H1 (cell line): Measurements from ENCODE around the gene USP36. TPM values are rescaled to one million over a fixed set of nuclear protein-coding genes. Genes with fewer than 3 reads are reported as not detected.

Experiments
- CTCF ChIA-PET: fragments of 300-600 bp; sonication (Branson Sonifier 250); formaldehyde crosslinking; loops from one replicate; lab custom pipeline; 2021; ENCODE audit not compliant: partially characterized antibody; lab: Charles Lee
- POLR2A ChIA-PET: fragments of 300-600 bp; sonication (Branson Sonifier 250); formaldehyde crosslinking; loops from one replicate; lab custom pipeline; 2021; ENCODE audit warnings: inconsistent platforms; ENCODE audit not compliant: partially characterized antibody; lab: Charles Lee
- DNase-seq, 2 experiments: peaks; one replicate each; pipeline versions ENCODE4 v3.0.0 to v3.0.0-alpha.2; 2010 to 2022; ENCODE audit warnings: low spot score in 2 of 2, low read depth in 1 of 2, mixed read lengths in 1 of 2
- FAIRE-seq: peaks from 2 replicates; lab custom pipeline; 2011; peaks lifted over from hg19 to GRCh38; lab: Jason Lieb, UNC
- H2AFZ ChIP-seq: 2 replicates; pipeline ENCODE4 v1.8.1; 2012; ENCODE audit warnings: low read length, inconsistent platforms
- H2AK5ac ChIP-seq: 2 replicates; pipeline ENCODE4 v1.6.1; 2013; ENCODE audit warnings: low read depth, low read length
- H2BK120ac ChIP-seq: replicated peaks from 2 replicates; pipeline ENCODE3; 2013; ENCODE audit warnings: low read depth, low read length, inconsistent platforms
- H2BK12ac ChIP-seq: 2 replicates; pipeline ENCODE4 v1.6.1; 2013; ENCODE audit warnings: low read depth, low read length
- H2BK15ac ChIP-seq: 2 replicates; pipeline ENCODE4 v1.6.1; 2013; ENCODE audit warnings: low read length
- H2BK20ac ChIP-seq: 2 replicates; pipeline ENCODE4 v1.6.1; 2013; ENCODE audit warnings: low read length
- H2BK5ac ChIP-seq: 2 replicates; pipeline ENCODE4 v1.6.1; 2013; ENCODE audit warnings: low read depth, low read length
- H3K14ac ChIP-seq: 2 replicates; pipeline ENCODE4 v1.6.1; 2013; ENCODE audit warnings: inconsistent platforms; ENCODE audit not compliant: insufficient read length
- H3K18ac ChIP-seq: 2 replicates; pipeline ENCODE4 v1.6.1; 2013; ENCODE audit warnings: low read length; ENCODE audit errors: extremely low read depth
- H3K23ac ChIP-seq: 2 replicates; pipeline ENCODE4 v1.6.1; 2013; ENCODE audit warnings: inconsistent platforms; ENCODE audit not compliant: insufficient read length
- H3K23me2 ChIP-seq: 2 replicates; pipeline ENCODE4 v1.6.1; 2013; ENCODE audit warnings: low read depth, low read length
- H3K27ac ChIP-seq: 2 replicates; pipeline ENCODE4 v1.6.1; 2011; ENCODE audit warnings: low read depth, low read length, inconsistent platforms
- H3K27me3 ChIP-seq, 4 experiments: replicated peaks in 1 of 4; 1 replicate in 1 of 4; 2 replicates in 3 of 4; pipeline versions ENCODE4 v1.6.1 to v1.8.1; 2011 to 2013; ENCODE audit warnings: low read length in 3 of 4, mild to moderate bottlenecking in 3 of 4, inconsistent platforms in 2 of 4, mixed read lengths in 2 of 4, moderate library complexity in 1 of 4; ENCODE audit not compliant: control insufficient read depth in 3 of 4, insufficient read depth in 3 of 4; ENCODE audit errors: extremely low read depth in 1 of 4
- H3K36me3 ChIP-seq, 4 experiments: 2 replicates each; pipeline versions ENCODE4 v1.6.1 to v1.8.1; 2011 to 2013; ENCODE audit warnings: mild to moderate bottlenecking in 4 of 4, low read length in 3 of 4, moderate library complexity in 2 of 4, control low read depth in 1 of 4, inconsistent platforms in 1 of 4; ENCODE audit not compliant: insufficient read depth in 4 of 4, control insufficient read depth in 2 of 4
- H3K4ac ChIP-seq: replicated peaks from 2 replicates; pipeline ENCODE3; 2013; ENCODE audit warnings: low read length, low read depth, mixed read lengths, inconsistent platforms; ENCODE audit not compliant: insufficient read length
- H3K4me1 ChIP-seq, 4 experiments: replicated peaks in 1 of 4; 1 replicate in 1 of 4; 2 replicates in 3 of 4; pipeline versions ENCODE4 v1.6.1 to v1.8.1; 2011 to 2013; ENCODE audit warnings: low read length in 3 of 4, inconsistent platforms in 2 of 4, mixed read lengths in 1 of 4; ENCODE audit not compliant: insufficient read depth in 4 of 4, control insufficient read depth in 3 of 4
- H3K4me2 ChIP-seq, 2 experiments: 2 replicates each; pipeline versions ENCODE4 v1.6.1 to v1.8.1; 2011 to 2013; ENCODE audit warnings: low read depth in 2 of 2, low read length in 2 of 2, control low read depth in 1 of 2, inconsistent platforms in 1 of 2, mild to moderate bottlenecking in 1 of 2; ENCODE audit not compliant: insufficient read depth in 1 of 2
- H3K4me3 ChIP-seq, 4 experiments: fragments of 200-600, 300-600 bp in 1 of 4; sonication (generic), shearing (Covaris generic), sonication (Bioruptor Twin) in 1 of 4; 2 replicates each; pipeline versions ENCODE4 v1.5.1 to v1.8.1; 2011 to 2016; ENCODE audit warnings: low read length in 4 of 4, low read depth in 3 of 4, control low read depth in 2 of 4, inconsistent platforms in 2 of 4, mild to moderate bottlenecking in 2 of 4, mixed read lengths in 1 of 4, moderate library complexity in 1 of 4; ENCODE audit not compliant: insufficient read depth in 2 of 4; ENCODE audit errors: extremely low read depth in 1 of 4
- H3K56ac ChIP-seq: replicated peaks from 2 replicates; pipeline ENCODE3; 2013; ENCODE audit warnings: low read depth, mild to moderate bottlenecking, mixed read lengths, low read length, inconsistent platforms; ENCODE audit not compliant: insufficient read length
- H3K79me1 ChIP-seq: 2 replicates; pipeline ENCODE4 v1.6.1; 2013; ENCODE audit warnings: low read depth, low read length, control low read depth
- H3K79me2 ChIP-seq, 2 experiments: 2 replicates each; pipeline versions ENCODE4 v1.6.1 to v1.8.1; 2012 to 2013; ENCODE audit warnings: low read length in 2 of 2, mild to moderate bottlenecking in 2 of 2, inconsistent platforms in 1 of 2; ENCODE audit not compliant: insufficient read depth in 2 of 2, control insufficient read depth in 1 of 2
- H3K9ac ChIP-seq, 4 experiments: replicated peaks in 1 of 4; 1 replicate in 1 of 4; 2 replicates in 3 of 4; pipeline versions ENCODE4 v1.6.1 to v1.8.1; 2011 to 2013; ENCODE audit warnings: low read depth in 3 of 4, low read length in 3 of 4, control low read depth in 2 of 4, mild to moderate bottlenecking in 2 of 4, moderate library complexity in 2 of 4, inconsistent platforms in 1 of 4; ENCODE audit errors: extremely low read depth in 1 of 4
- H3K9me3 ChIP-seq, 2 experiments: 2 replicates each; pipeline versions ENCODE4 v1.6.1 to v1.8.1; 2012 to 2013; ENCODE audit warnings: mild to moderate bottlenecking in 2 of 2, moderate library complexity in 2 of 2, control low read depth in 1 of 2, inconsistent platforms in 1 of 2, low read depth in 1 of 2, low read length in 1 of 2, mixed read lengths in 1 of 2; ENCODE audit not compliant: insufficient read depth in 2 of 2
- H4K20me1 ChIP-seq, 2 experiments: replicated peaks in 1 of 2; 2 replicates each; pipeline versions ENCODE3 to v1.8.1; 2011 to 2013; ENCODE audit warnings: inconsistent platforms in 2 of 2, low read length in 2 of 2, mild to moderate bottlenecking in 1 of 2; ENCODE audit not compliant: insufficient read depth in 2 of 2, control insufficient read depth in 1 of 2
- H4K5ac ChIP-seq: 2 replicates; pipeline ENCODE4 v1.6.1; 2013; ENCODE audit warnings: low read length, low read depth, mixed read lengths, inconsistent platforms; ENCODE audit not compliant: insufficient read length
- H4K8ac ChIP-seq: 2 replicates; pipeline ENCODE4 v1.8.0; 2013; ENCODE audit warnings: mild to moderate bottlenecking, moderate library complexity, low read length, inconsistent platforms; ENCODE audit not compliant: insufficient read depth; ENCODE audit errors: extremely low read depth
- H4K91ac ChIP-seq: replicated peaks from 2 replicates; pipeline ENCODE3; 2013; ENCODE audit warnings: low read length, mixed read lengths, inconsistent platforms; ENCODE audit not compliant: insufficient read length
- CBX5 ChIP-seq: fragments of 300-800, 300-1000 bp; sonication (generic); IDR thresholded peaks from 2 replicates; pipeline ENCODE4 v1.7.1; 2016; ENCODE audit warnings: antibody characterized with exemption, low read length, low read depth
- CHD2 ChIP-seq: IDR thresholded peaks from 2 replicates; pipeline ENCODE4 v1.6.1; 2012; ENCODE audit warnings: low read length, improper control_type of control experiment
- CREB1 ChIP-seq: IDR thresholded peaks from 2 replicates; pipeline ENCODE4 v1.6.1; 2012; ENCODE audit warnings: inconsistent platforms
- HDAC6 ChIP-seq: IDR thresholded peaks from one replicate; pipeline ENCODE4 v1.7.1; 2012; ENCODE audit warnings: low read depth, mild to moderate bottlenecking, inconsistent platforms, low read length, moderate library complexity
- RXRA ChIP-seq: IDR thresholded peaks from 2 replicates; pipeline ENCODE4 v1.6.1; 2011; ENCODE audit warnings: low read depth, mild to moderate bottlenecking, low read length, moderate library complexity; ENCODE audit not compliant: insufficient read depth
- SIRT6 ChIP-seq: IDR thresholded peaks from one replicate; pipeline ENCODE4 v1.7.1; 2012; ENCODE audit warnings: low read length, inconsistent platforms
- ZNF274 ChIP-seq: IDR thresholded peaks from 2 replicates; pipeline ENCODE4 v1.7.0; 2012; ENCODE audit warnings: low read length, borderline replicate concordance; ENCODE audit errors: extremely low read depth
- WGBS, 2 experiments: shearing (Covaris generic) in 1 of 2; methylation state at CpG; one replicate each; pipeline versions ENCODE4 v1.1.6 to v1.1.7; 2013 to 2015; ENCODE audit warnings: low lambda C conversion rate in 2 of 2, mixed read lengths in 2 of 2, inconsistent platforms in 1 of 2, low coverage in 1 of 2, missing lambda C conversion rate in 1 of 2; ENCODE audit not compliant: insufficient replicate concordance in 2 of 2, insufficient coverage in 1 of 2, insufficient read length in 1 of 2; ENCODE audit errors: extremely low coverage in 1 of 2, missing lambda C conversion rate in 1 of 2; 5-methylcytosine and 5-hydroxymethylcytosine counted together
- polyA plus RNA-seq, 7 experiments: library from polyadenylated mRNA; depleted of rRNA in 3 of 7; stranded (reverse) in 5 of 7; unstranded in 2 of 7; fragments of >200 nt in 5 of 7; fragments of 200-250 nt in 2 of 7; gene quantifications; 1 replicate in 5 of 7; 2 replicates in 1 of 7; 4 replicates in 1 of 7; pipeline versions ENCODE4 v1.2.1 to v1.2.3, GENCODE V29; 2011 to 2013; ENCODE audit warnings: missing spikeins in 2 of 7, mixed read lengths in 2 of 7
- total RNA-seq: library from RNA; stranded (reverse); fragmentation: NEBNext Ultra II Directional; extraction: Animal tissue kit (Norgen Biotek cat#: 25700); gene quantifications from 2 replicates; pipeline ENCODE4 v1.2.1, GENCODE V29; 2021
- TF ChIP-seq, protein P1 (sequence below): IDR thresholded peaks from 2 replicates; pipeline ENCODE4 v1.6.1; 2012; ENCODE audit warnings: inconsistent platforms

USP36 gene
- total and polyA plus RNA-seq, 2 of the 8 experiments (the other 6 are each of a cell fraction or from before 2014, with no cell fraction given) = 40.7 to 67.7 TPM

DNA sequence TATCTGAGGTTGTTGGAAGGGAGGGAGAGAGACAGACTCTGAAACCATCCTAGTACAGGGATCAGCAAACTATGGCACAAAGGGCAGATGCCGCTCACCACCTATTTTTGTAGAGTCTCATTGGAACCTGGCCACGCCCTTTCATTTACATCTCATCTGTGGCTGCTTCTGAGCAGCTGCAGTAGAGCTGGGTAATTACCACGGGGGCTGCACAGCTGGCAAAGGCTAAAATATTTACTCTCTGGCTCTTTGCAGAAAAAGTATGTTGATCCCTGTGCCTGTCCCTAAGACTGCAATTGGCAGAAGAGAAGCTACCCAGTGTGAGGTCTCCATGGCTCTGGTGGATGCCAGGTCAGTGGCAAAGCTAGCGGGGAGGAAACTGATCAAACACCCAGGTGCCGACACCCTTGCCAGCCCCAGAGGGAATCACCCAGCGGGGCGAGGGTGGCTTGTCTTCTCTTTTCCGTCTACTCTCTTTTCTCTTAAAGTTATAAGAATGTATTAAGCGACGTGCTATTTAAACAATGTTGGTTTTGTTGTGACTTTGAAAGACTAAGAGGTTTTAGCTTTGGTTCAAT lies 48.4 kb upstream of the USP36 start:
- H3K23me2 ChIP-seq = no peaks in the 10 kb centered on the region; the same call in 1 of the 2 replicates
- H2BK5ac ChIP-seq = no peak overlapping the region
- H2BK20ac ChIP-seq = no peak overlapping the region
- no peak overlapping the region for H3K27ac ChIP-seq
- DNase-seq = no peak
- ChIA-PET CTCF (interaction anchor here (0.5 to 2.6 kb wide), 3 partner anchors 13 to 82 kb away, joined by 3 to 8 read pairs (median 3); no protein-coding TSS in a partner anchor), POLR2A (no interaction called here)
- peaks cover 9% of the 10 kb centered on the region for H3K79me1 ChIP-seq
- H2BK15ac ChIP-seq = no peak overlapping the region
- no peak overlapping the region for H4K8ac ChIP-seq
- H3K9me3 ChIP-seq = no peaks in the 10 kb centered on the region
- peaks cover 0 to 12% of the 10 kb centered on the region in 2 experiments; a peak in 1 of 4 replicates for H3K79me2 ChIP-seq
- no peak overlapping the region for H4K91ac ChIP-seq
- no peak overlapping the region for H3K4me3 ChIP-seq
- no peak overlapping the region for H3K18ac ChIP-seq
- H2BK12ac ChIP-seq = no peak overlapping the region
- no peak overlapping the region for H4K5ac ChIP-seq
- no peak overlapping the region for H3K4me2 ChIP-seq
- FAIRE-seq = no peak
- no peaks in the 10 kb centered on the region; a peak in 1 of 7 replicates for H3K27me3 ChIP-seq
- no peak overlapping the region for H2AK5ac ChIP-seq
- H3K23ac ChIP-seq = no peak overlapping the region
- no peak overlapping the region for H2AFZ ChIP-seq
- no peaks in the 10 kb centered on the region; a peak in 3 of 8 replicates for H3K36me3 ChIP-seq
- H3K9ac ChIP-seq = no peak overlapping the region
- no peak overlapping the region for H3K4ac ChIP-seq
- H3K14ac ChIP-seq = no peak overlapping the region
- no peak overlapping the region for H3K56ac ChIP-seq
- H3K4me1 ChIP-seq = peaks cover 0 to 11% (median 7%) of the 10 kb centered on the region in 4 experiments; a peak in 6 of 7 replicates
- no peak overlapping the region for H2BK120ac ChIP-seq
- H4K20me1 ChIP-seq = peaks cover 4 to 14% of the 10 kb centered on the region in 2 experiments
- 89% methylated on average over 10 of the region's 10 CpGs; no CpG with 5 or more reads in 1 of the 2 experiments for WGBS, 2 experiments
- TF ChIP-seq, protein P1, sequence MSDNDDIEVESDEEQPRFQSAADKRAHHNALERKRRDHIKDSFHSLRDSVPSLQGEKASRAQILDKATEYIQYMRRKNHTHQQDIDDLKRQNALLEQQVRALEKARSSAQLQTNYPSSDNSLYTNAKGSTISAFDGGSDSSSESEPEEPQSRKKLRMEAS = no peak
- TF ChIP-seq HDAC6 (no peak), RXRA (no peak), ZNF274 (no peak), CREB1 (no peak), SIRT6 (no peak), CBX5 (no peak), CHD2 (no peak)
